ENCODE data around the gene ORAI3. TPM values are rescaled to one million over a fixed set of nuclear protein-coding genes. Genes with fewer than 3 reads are reported as not detected.
A peak's percentile ranks its signal among the peaks of the same experiment; 100 is the strongest.

ORAI3 gene
- total and polyA plus RNA-seq, 2 of the 13 experiments (the other 11 are each of a cell fraction or from before 2014, with no cell fraction given), result 11.4 to 32.0 TPM

- TF ChIP-seq MNT (IDR thresholded peaks at IDR 0.05) (peak; percentile 54), DR1 (CRISPR knock-in tag; IDR thresholded peaks at IDR 0.05) (no peak), NFE2L1 (CRISPR knock-in tag; IDR thresholded peaks at IDR 0.05; ENCODE audit: borderline replicate concordance) (no peak), ZNF816 (CRISPR knock-in tag; IDR thresholded peaks at IDR 0.05; ENCODE audit: borderline replicate concordance) (no peak), NFIB (CRISPR knock-in tag; IDR thresholded peaks at IDR 0.05; ENCODE audit: borderline replicate concordance) (no peak), AHR (CRISPR knock-in tag; IDR thresholded peaks at IDR 0.05) (peak; percentile 87), ISX (CRISPR knock-in tag; conservative IDR thresholded peaks at IDR 0.05) (no peak), ZNF772 (CRISPR knock-in tag; IDR thresholded peaks at IDR 0.05) (peak; percentile 44; the same call in 1 of the 2 replicates), RNF2 (conservative IDR thresholded peaks at IDR 0.05; ENCODE audit: low read depth) (no peak; the same call in 1 of the 2 replicates), ZSCAN9 (CRISPR knock-in tag; IDR thresholded peaks at IDR 0.05; ENCODE audit: borderline replicate concordance) (no peak), ZNF207 (IDR thresholded peaks at IDR 0.05; ENCODE audit: borderline replicate concordance) (no peak), CERS6 (CRISPR knock-in tag; IDR thresholded peaks at IDR 0.05) (no peak), ZNF44 (CRISPR knock-in tag; IDR thresholded peaks at IDR 0.05) (no peak; the same call in 1 of the 2 replicates), ZSCAN30 (CRISPR knock-in tag; IDR thresholded peaks at IDR 0.05) (no peak), ZSCAN22 (CRISPR knock-in tag; IDR thresholded peaks at IDR 0.05) (no peak), CREM (IDR thresholded peaks at IDR 0.05) (peak; percentile 92), CREM (CRISPR knock-in tag; IDR thresholded peaks at IDR 0.05) (no peak), THAP11 (CRISPR knock-in tag; IDR thresholded peaks at IDR 0.05) (no peak; the same call in 1 of the 2 replicates), ZNF607 (CRISPR knock-in tag; IDR thresholded peaks at IDR 0.05; ENCODE audit: borderline replicate concordance) (no peak), EEA1 (CRISPR knock-in tag; IDR thresholded peaks at IDR 0.05; ENCODE audit: borderline replicate concordance) (no peak), HNRNPLL (IDR thresholded peaks at IDR 0.05; ENCODE audit: low read depth, low read length, poor library complexity, severe bottlenecking) (no peak), ZNF205 (CRISPR knock-in tag; IDR thresholded peaks at IDR 0.05) (no peak)
- TF ChIP-seq, protein P1, sequence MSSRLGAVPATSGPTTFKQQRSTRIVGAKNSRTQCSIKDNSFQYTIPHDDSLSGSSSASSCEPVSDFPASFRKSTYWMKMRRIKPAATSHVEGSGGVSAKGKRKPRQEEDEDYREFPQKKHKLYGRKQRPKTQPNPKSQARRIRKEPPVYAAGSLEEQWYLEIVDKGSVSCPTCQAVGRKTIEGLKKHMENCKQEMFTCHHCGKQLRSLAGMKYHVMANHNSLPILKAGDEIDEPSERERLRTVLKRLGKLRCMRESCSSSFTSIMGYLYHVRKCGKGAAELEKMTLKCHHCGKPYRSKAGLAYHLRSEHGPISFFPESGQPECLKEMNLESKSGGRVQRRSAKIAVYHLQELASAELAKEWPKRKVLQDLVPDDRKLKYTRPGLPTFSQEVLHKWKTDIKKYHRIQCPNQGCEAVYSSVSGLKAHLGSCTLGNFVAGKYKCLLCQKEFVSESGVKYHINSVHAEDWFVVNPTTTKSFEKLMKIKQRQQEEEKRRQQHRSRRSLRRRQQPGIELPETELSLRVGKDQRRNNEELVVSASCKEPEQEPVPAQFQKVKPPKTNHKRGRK (CRISPR knock-in tag; IDR thresholded peaks at IDR 0.05), result no peak
- TF ChIP-seq, protein P2, sequence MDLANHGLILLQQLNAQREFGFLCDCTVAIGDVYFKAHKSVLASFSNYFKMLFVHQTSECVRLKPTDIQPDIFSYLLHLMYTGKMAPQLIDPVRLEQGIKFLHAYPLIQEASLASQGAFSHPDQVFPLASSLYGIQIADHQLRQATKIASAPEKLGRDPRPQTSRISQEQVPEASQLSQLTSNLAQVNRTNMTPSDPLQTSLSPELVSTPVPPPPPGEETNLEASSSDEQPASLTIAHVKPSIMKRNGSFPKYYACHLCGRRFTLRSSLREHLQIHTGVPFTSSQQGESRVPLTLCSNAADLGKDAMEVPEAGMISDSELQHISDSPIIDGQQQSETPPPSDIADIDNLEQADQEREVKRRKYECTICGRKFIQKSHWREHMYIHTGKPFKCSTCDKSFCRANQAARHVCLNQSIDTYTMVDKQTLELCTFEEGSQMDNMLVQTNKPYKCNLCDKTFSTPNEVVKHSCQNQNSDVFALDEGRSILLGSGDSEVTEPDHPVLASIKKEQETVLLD (CRISPR knock-in tag; IDR thresholded peaks at IDR 0.05; ENCODE audit: low read depth), result no peak
- TF ChIP-seq, protein P3, sequence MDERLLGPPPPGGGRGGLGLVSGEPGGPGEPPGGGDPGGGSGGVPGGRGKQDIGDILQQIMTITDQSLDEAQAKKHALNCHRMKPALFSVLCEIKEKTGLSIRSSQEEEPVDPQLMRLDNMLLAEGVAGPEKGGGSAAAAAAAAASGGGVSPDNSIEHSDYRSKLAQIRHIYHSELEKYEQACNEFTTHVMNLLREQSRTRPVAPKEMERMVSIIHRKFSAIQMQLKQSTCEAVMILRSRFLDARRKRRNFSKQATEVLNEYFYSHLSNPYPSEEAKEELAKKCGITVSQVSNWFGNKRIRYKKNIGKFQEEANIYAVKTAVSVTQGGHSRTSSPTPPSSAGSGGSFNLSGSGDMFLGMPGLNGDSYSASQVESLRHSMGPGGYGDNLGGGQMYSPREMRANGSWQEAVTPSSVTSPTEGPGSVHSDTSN (CRISPR knock-in tag; IDR thresholded peaks at IDR 0.05), result no peak
- TF ChIP-seq, protein P4, sequence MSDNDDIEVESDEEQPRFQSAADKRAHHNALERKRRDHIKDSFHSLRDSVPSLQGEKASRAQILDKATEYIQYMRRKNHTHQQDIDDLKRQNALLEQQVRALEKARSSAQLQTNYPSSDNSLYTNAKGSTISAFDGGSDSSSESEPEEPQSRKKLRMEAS (IDR thresholded peaks at IDR 0.05), result peak; percentile 81
These were observed 25.8 kb upstream of the ORAI3 start (continued) for GRCh38 chr16:30922960-30923535.
